BE2C (cell line): Measurements from ENCODE around the gene STYX.
A peak's percentile ranks its signal among the peaks of the same experiment; 100 is the strongest.

Experiments used
- DNase-seq: peaks from one replicate; pipeline ENCODE4 v3.0.0-alpha.2; 2020
- H3K27me3 ChIP-seq: fragments of 250-450 bp; sonication (Bioruptor Pico); 2 replicates; pipeline ENCODE4 v1.5.1; 2020; ENCODE audit warnings: mild to moderate bottlenecking
- H3K36me3 ChIP-seq: fragments of 250-450 bp; sonication (Bioruptor Pico); 2 replicates; pipeline ENCODE4 v1.5.1; 2020; ENCODE audit warnings: mild to moderate bottlenecking
- H3K4me1 ChIP-seq: fragments of 250-450 bp; sonication (Bioruptor Pico); 2 replicates; pipeline ENCODE4 v1.5.1; 2020
- H3K4me3 ChIP-seq: 2 replicates; pipeline ENCODE4 v1.5.1; 2011; ENCODE audit warnings: low read depth, low read length
- H3K9me3 ChIP-seq: fragments of 250-450 bp; sonication (Bioruptor Pico); 2 replicates; pipeline ENCODE4 v1.5.1; 2020
- TF ChIP-seq, protein P1 (sequence below): IDR thresholded peaks from 2 replicates; pipeline ENCODE4 v1.5.1; 2012; ENCODE audit warnings: mild to moderate bottlenecking, low read depth, low read length

STYX gene

DNA sequence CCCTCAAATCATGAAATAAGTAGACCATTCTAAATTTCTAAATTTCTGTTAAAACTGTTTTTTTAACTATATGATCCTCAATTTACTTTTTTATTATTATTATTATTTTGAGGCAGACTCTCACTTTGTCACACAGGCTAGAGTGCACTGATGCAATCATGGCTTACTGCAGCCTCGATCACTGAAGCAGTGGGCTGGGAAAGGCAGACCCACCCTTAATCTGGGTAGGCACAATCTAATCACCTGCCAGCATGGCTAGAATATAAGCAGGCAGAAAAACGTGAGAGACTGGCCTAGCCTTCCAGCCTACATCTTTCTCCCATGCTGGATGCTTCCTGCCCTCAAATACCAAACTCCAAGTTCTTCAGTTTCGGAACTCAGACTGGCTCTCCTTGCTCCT lies 36.9 kb upstream of the STYX start:
- TF ChIP-seq, protein P1, sequence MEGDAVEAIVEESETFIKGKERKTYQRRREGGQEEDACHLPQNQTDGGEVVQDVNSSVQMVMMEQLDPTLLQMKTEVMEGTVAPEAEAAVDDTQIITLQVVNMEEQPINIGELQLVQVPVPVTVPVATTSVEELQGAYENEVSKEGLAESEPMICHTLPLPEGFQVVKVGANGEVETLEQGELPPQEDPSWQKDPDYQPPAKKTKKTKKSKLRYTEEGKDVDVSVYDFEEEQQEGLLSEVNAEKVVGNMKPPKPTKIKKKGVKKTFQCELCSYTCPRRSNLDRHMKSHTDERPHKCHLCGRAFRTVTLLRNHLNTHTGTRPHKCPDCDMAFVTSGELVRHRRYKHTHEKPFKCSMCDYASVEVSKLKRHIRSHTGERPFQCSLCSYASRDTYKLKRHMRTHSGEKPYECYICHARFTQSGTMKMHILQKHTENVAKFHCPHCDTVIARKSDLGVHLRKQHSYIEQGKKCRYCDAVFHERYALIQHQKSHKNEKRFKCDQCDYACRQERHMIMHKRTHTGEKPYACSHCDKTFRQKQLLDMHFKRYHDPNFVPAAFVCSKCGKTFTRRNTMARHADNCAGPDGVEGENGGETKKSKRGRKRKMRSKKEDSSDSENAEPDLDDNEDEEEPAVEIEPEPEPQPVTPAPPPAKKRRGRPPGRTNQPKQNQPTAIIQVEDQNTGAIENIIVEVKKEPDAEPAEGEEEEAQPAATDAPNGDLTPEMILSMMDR, result no peak
- H3K27me3 ChIP-seq, result no peaks in the 10 kb centered on the region
- no peaks in the 10 kb centered on the region for H3K9me3 ChIP-seq
- peak; percentile 23 for DNase-seq
- peaks cover 8% of the 10 kb centered on the region for H3K4me1 ChIP-seq
- peak overlapping the region; percentile 98 for H3K4me3 ChIP-seq
- H3K36me3 ChIP-seq, result peaks cover 3% of the 10 kb centered on the region

DNA sequence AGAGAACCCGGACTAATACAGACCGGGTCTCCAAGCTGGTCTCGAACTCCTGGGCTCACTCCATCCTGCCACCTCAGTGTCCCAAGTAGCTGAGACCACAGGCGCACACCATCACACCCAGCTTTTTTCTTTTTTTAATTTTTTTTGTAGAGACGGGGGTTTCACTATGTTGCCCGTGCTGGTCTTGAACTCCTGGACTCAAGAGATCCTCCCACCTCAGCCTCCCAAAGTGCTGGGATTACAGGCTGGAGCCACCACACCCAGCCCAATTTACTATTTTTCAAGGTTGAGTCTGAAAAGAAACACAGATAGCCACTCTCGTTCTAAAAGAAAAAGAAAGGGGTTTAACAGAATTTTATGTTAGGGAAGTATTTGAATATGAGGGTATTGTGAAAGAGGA lies 36.4 kb upstream of the STYX start:
- peaks cover 8% of the 10 kb centered on the region for H3K4me1 ChIP-seq
- no peaks in the 10 kb centered on the region for H3K27me3 ChIP-seq
- H3K4me3 ChIP-seq, result peak overlapping the region; percentile 98
- no peak for DNase-seq
- H3K36me3 ChIP-seq, result peaks cover 3% of the 10 kb centered on the region
- H3K9me3 ChIP-seq, result no peaks in the 10 kb centered on the region
- TF ChIP-seq, protein P1, result no peak

DNA sequence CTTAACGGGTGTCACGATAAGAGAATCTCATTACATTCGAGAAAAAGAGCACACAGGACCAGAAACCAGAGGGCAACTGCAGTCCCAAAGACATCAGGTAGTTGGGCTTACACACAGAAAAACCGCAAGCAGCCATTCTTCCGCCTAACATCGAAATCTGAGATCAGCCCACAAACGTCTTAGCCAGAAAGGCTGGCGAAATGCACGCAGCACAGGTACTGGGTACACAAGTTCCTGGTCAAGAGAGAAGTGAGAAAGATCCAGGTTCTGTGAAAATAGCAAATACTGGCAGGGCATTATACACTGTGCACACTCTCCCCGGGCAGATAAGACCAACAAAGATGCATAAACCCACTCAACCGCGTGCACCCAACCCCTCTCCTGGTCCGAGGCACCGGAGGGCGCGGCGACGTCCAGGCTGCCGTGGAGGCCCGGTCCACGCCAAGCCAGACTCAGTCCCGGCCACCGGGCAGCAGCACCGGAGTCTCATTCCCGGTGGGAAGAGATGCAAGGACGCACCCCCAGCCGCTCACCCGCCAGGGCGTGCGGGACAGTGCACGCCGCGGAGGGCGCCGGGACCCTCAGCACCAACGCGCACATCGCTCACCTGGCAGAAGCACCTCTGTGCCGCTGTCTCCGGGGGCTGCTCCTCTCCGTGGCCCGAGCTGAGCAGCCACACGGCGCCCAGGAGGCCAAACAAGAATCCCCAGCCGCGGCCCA lies 35.0 kb upstream of the STYX start:
- DNase-seq, result peak; percentile 32
- peaks cover 3% of the 10 kb centered on the region for H3K36me3 ChIP-seq

DNA sequence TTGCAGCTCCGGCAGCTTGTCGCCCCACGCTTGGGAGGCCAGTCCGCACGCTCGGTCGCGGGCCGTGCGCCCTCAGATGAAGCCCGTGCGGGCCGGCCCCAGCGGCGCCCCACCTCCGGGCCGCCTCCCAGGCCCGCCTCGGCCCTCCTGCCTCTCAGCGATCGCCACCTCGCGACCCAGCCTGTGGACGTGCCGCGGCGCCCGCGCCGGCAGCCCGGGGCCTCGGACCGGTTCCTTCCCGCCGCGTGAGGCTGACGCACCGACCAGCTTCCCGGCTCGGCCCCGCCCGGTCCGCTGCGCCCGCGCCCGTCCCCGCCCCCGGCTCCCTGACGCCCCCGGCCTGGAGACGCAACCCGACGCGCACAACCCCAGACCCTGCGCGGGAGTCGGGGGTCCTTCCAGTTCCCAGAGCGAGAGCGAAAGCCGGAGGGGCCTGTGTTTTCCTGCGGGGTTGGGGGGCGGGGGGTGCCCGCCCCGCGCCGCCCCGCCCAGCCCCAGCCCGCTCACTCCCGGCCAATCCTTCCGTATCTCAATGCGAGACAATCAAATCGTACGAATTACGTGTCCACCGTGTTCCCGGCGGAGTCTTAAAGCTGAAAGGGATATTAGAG lies 34.4 kb upstream of the STYX start, which contains the start of gene ERO1A:
Gene ERO1A (minus strand): TSS at position 78 of the 611 bp plus-strand sequence. CDS start 77 bp downstream, at position 1.
- Histone ChIP-seq H3K4me1 (peaks cover 8% of the 10 kb centered on the region), H3K9me3 (no peaks in the 10 kb centered on the region), H3K27me3 (no peaks in the 10 kb centered on the region), H3K36me3 (peaks cover 3% of the 10 kb centered on the region), H3K4me3 (peak within 1 kb of the TSS; percentile 98)
- DNase-seq, result peak; percentile 80
- TF ChIP-seq, protein P1, result no peak

More for the DNA sequence above, 35.0 kb upstream of the STYX start:
- peaks cover 8% of the 10 kb centered on the region for H3K4me1 ChIP-seq
- TF ChIP-seq, protein P1, result no peak
- H3K27me3 ChIP-seq, result no peaks in the 10 kb centered on the region
- H3K4me3 ChIP-seq, result peak overlapping the region; percentile 98
- H3K9me3 ChIP-seq, result no peaks in the 10 kb centered on the region

DNA sequence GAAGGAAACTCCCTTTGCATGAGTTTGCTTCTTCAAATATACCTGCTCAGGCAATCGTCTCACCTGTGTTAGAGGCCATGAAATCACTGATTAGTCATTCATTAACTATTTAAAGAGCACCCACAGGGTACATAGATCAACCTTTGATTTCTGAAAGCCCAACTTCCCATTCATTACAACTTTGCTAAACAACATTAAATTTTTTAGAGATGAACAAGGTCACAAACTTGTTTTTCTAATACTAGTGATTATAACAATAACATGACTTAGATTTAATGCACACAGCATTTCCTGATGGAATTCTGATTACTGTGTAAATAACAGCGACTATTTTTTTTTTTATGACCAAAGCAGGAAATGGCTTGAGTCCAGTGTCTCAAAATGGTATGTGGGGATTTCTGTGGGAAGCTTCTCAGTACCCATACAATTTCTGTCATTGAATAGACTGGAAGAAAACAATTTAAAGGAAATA lies 29.2 kb upstream of the STYX start:
- Histone ChIP-seq H3K27me3 (no peaks in the 10 kb centered on the region), H3K4me1 (no peaks in the 10 kb centered on the region), H3K36me3 (no peaks in the 10 kb centered on the region), H3K9me3 (no peaks in the 10 kb centered on the region), H3K4me3 (no peak overlapping the region)
- TF ChIP-seq, protein P1, result no peak
- DNase-seq, result no peak

DNA sequence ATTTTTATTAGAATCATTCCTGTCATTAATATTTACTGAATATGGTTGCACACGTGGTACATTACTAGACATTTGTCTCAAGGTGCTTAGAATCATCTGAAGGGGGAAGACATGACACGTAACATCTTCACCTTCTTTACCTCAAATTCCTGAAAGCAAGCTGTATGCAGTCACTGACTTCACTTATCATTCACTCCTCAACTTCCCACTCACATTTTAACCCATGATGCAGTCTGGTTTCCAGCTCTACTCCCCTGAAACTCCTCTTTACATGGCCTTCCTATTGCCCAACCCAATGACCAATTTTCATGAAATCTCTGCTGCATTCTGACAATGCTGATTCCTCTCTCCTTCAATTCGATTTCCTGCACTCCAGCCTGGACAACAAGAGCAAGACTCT lies 28.7 kb upstream of the STYX start:
- TF ChIP-seq, protein P1, result no peak
- Histone ChIP-seq H3K9me3 (no peaks in the 10 kb centered on the region), H3K4me3 (no peak overlapping the region), H3K27me3 (no peaks in the 10 kb centered on the region), H3K36me3 (no peaks in the 10 kb centered on the region), H3K4me1 (peaks cover 2% of the 10 kb centered on the region)
- no peak for DNase-seq
